Neuronal stem cell (in vitro differentiated cells): ENCODE measurements around the gene AFAP1.

Experiments used
- DNase-seq: peaks from one replicate; pipeline ENCODE4 v3.0.0-alpha.2; 2013; ENCODE audit warnings: low spot score
- H2AFZ ChIP-seq: one replicate; pipeline ENCODE4 v1.6.1; 2013; ENCODE audit warnings: mild to moderate bottlenecking, low read length, inconsistent platforms
- H2AK5ac ChIP-seq: 2 replicates; pipeline ENCODE4 v1.6.1; 2013; ENCODE audit warnings: low read depth, mild to moderate bottlenecking, inconsistent platforms, low read length, moderate library complexity, mixed read lengths
- H2BK120ac ChIP-seq: 2 replicates; pipeline ENCODE4 v1.6.1; 2013; ENCODE audit warnings: low read depth, mild to moderate bottlenecking, inconsistent platforms, low read length, moderate library complexity, mixed read lengths
- H2BK12ac ChIP-seq: one replicate; pipeline ENCODE4 v1.6.1; 2013; ENCODE audit warnings: low read length, inconsistent platforms
- H2BK15ac ChIP-seq: 2 replicates; pipeline ENCODE4 v1.6.1; 2013; ENCODE audit warnings: mild to moderate bottlenecking, low read length, inconsistent platforms, mixed read lengths
- H2BK5ac ChIP-seq: one replicate; pipeline ENCODE4 v1.6.1; 2013; ENCODE audit warnings: inconsistent platforms, mild to moderate bottlenecking, low read length, moderate library complexity
- H3K14ac ChIP-seq: one replicate; pipeline ENCODE4 v1.6.1; 2013; ENCODE audit warnings: low read length, inconsistent platforms
- H3K18ac ChIP-seq: 2 replicates; pipeline ENCODE4 v1.6.1; 2013; ENCODE audit warnings: low read length, inconsistent platforms
- H3K23ac ChIP-seq: 2 replicates; pipeline ENCODE4 v1.6.1; 2013; ENCODE audit warnings: low read depth, mild to moderate bottlenecking, mixed read lengths, low read length, inconsistent platforms; ENCODE audit not compliant: poor library complexity
- H3K27ac ChIP-seq: replicated peaks from 3 replicates; pipeline ENCODE4 v1.5.1; 2013; ENCODE audit warnings: low read length, inconsistent platforms
- H3K27me3 ChIP-seq, 3 experiments: 2 replicates each; pipeline ENCODE4 v1.6.1; 2013; ENCODE audit warnings: low read length in 3 of 3, mild to moderate bottlenecking in 2 of 3, inconsistent platforms in 1 of 3, low read depth in 1 of 3, mixed read lengths in 1 of 3, moderate library complexity in 1 of 3; ENCODE audit not compliant: control insufficient read depth in 3 of 3, insufficient read depth in 3 of 3
- H3K36me3 ChIP-seq, 2 donors: replicated peaks in 1 of 2; 2 replicates each; pipeline ENCODE4 v1.6.1; 2013; ENCODE audit warnings: low read length in 2 of 2; ENCODE audit not compliant: control insufficient read depth in 2 of 2, insufficient read depth in 2 of 2
- H3K4ac ChIP-seq: 2 replicates; pipeline ENCODE4 v1.6.1; 2013; ENCODE audit warnings: inconsistent platforms, mild to moderate bottlenecking, low read length, moderate library complexity
- H3K4me1 ChIP-seq, 2 donors: 1 replicate in 1 of 2; 2 replicates in 1 of 2; pipeline ENCODE4 v1.6.1; 2013; ENCODE audit warnings: low read length in 2 of 2, low read depth in 1 of 2; ENCODE audit not compliant: control insufficient read depth in 2 of 2, insufficient read depth in 1 of 2
- H3K4me2 ChIP-seq: one replicate; pipeline ENCODE4 v1.6.1; 2013; ENCODE audit warnings: mild to moderate bottlenecking, low read length, inconsistent platforms; ENCODE audit not compliant: insufficient read depth, poor library complexity, severe bottlenecking
- H3K4me3 ChIP-seq, 2 donors: 2 replicates each; pipeline ENCODE4 v1.5.1; 2013; ENCODE audit warnings: low read length in 2 of 2, mild to moderate bottlenecking in 2 of 2, inconsistent platforms in 1 of 2, moderate library complexity in 1 of 2
- H3K79me1 ChIP-seq: one replicate; pipeline ENCODE4 v1.6.1; 2013; ENCODE audit warnings: low read depth, mild to moderate bottlenecking, inconsistent platforms, low read length, moderate library complexity
- H3K9ac ChIP-seq: one replicate; pipeline ENCODE4 v1.6.1; 2013; ENCODE audit warnings: mild to moderate bottlenecking, low read depth, low read length, inconsistent platforms; ENCODE audit not compliant: poor library complexity
- H3K9me3 ChIP-seq, 2 donors: replicated peaks in 1 of 2; 2 replicates each; pipeline versions ENCODE3 to v1.6.1; 2013; ENCODE audit warnings: low read length in 2 of 2, mild to moderate bottlenecking in 2 of 2, inconsistent platforms in 1 of 2, low read depth in 1 of 2, mixed read lengths in 1 of 2, moderate library complexity in 1 of 2; ENCODE audit not compliant: control insufficient read depth in 2 of 2, insufficient read depth in 1 of 2
- H4K8ac ChIP-seq: one replicate; pipeline ENCODE4 v1.6.1; 2013; ENCODE audit warnings: low read depth, mild to moderate bottlenecking, inconsistent platforms, low read length, moderate library complexity
- H4K91ac ChIP-seq: one replicate; pipeline ENCODE4 v1.6.1; 2013; ENCODE audit warnings: low read length, low read depth, mild to moderate bottlenecking, inconsistent platforms; ENCODE audit not compliant: poor library complexity
- WGBS, 2 donors: extraction: QIAGEN DNeasy Blood & Tissue Kit; methylation state at CpG; one replicate each; pipeline ENCODE4 v1.1.7; 2013; ENCODE audit warnings: missing lambda C conversion rate in 2 of 2, mixed read lengths in 1 of 2; ENCODE audit not compliant: insufficient read length in 2 of 2, insufficient replicate concordance in 1 of 2; ENCODE audit errors: extremely low coverage in 2 of 2; 5-methylcytosine and 5-hydroxymethylcytosine counted together

AFAP1 gene

GRCh38 chr4:7859326-7859725 is 80.3 kb downstream of the AFAP1 start:
- DNase-seq = no peak
- H3K9me3 ChIP-seq = no peaks in the 10 kb centered on the region
- no peak overlapping the region for H3K18ac ChIP-seq
- no peak overlapping the region for H2BK120ac ChIP-seq
- H4K8ac ChIP-seq = no peak overlapping the region
- H3K79me1 ChIP-seq = no peaks in the 10 kb centered on the region
- no peak overlapping the region for H3K23ac ChIP-seq
- WGBS, 2 donors = no CpG with 5 or more reads among the region's 4 CpGs
- no peaks in the 10 kb centered on the region for H3K27me3 ChIP-seq
- H2BK5ac ChIP-seq = no peak overlapping the region
- no peak overlapping the region for H4K91ac ChIP-seq
- H2BK15ac ChIP-seq = no peak overlapping the region
- H3K4me3 ChIP-seq = no peak overlapping the region
- no peak overlapping the region for H3K9ac ChIP-seq
- H3K36me3 ChIP-seq = peaks cover 0 to 7% of the 10 kb centered on the region in 2 donors
- no peak overlapping the region for H3K27ac ChIP-seq
- no peak overlapping the region for H3K4ac ChIP-seq
- H2AK5ac ChIP-seq = no peak overlapping the region
- no peak overlapping the region for H2AFZ ChIP-seq
- H2BK12ac ChIP-seq = no peak overlapping the region
- H3K4me2 ChIP-seq = no peak overlapping the region
- H3K14ac ChIP-seq = no peak overlapping the region
- peaks cover 10 to 25% of the 10 kb centered on the region in 2 donors for H3K4me1 ChIP-seq

GRCh38 chr4:7858498-7858897 is 81.2 kb downstream of the AFAP1 start:
- H2AK5ac ChIP-seq = no peak overlapping the region

GRCh38 chr4:7857993-7858392 is 81.7 kb downstream of the AFAP1 start:
- Histone ChIP-seq H3K4ac (no peak overlapping the region), H3K27me3 (no peaks in the 10 kb centered on the region), H3K4me2 (no peak overlapping the region), H3K14ac (no peak overlapping the region), H3K23ac (no peak overlapping the region), H3K9me3 (no peaks in the 10 kb centered on the region), H3K36me3 (peaks cover 1 to 11% of the 10 kb centered on the region in 2 donors), H3K18ac (no peak overlapping the region), H2BK120ac (no peak overlapping the region), H2BK15ac (no peak overlapping the region), H4K8ac (no peak overlapping the region), H3K4me3 (no peak overlapping the region), H2AFZ (no peak overlapping the region), H3K27ac (no peak overlapping the region), H2BK12ac (no peak overlapping the region), H2BK5ac (no peak overlapping the region), H3K4me1 (peaks cover 10 to 21% of the 10 kb centered on the region in 2 donors), H3K9ac (no peak overlapping the region), H3K79me1 (no peaks in the 10 kb centered on the region), H2AK5ac (no peak overlapping the region), H4K91ac (no peak overlapping the region)
- DNase-seq = no peak
- no CpG with 5 or more reads among the region's 2 CpGs for WGBS, 2 donors

More at GRCh38 chr4:7858498-7858897, 81.2 kb downstream of the AFAP1 start:
- H2BK12ac ChIP-seq = no peak overlapping the region
- H2BK15ac ChIP-seq = no peak overlapping the region
- H3K14ac ChIP-seq = no peak overlapping the region
- H3K27me3 ChIP-seq = no peaks in the 10 kb centered on the region
- H3K4ac ChIP-seq = no peak overlapping the region
- H3K27ac ChIP-seq = no peak overlapping the region
- H2BK5ac ChIP-seq = no peak overlapping the region
- no peak overlapping the region for H3K9ac ChIP-seq
- H3K23ac ChIP-seq = no peak overlapping the region
- H3K4me3 ChIP-seq = no peak overlapping the region
- H3K36me3 ChIP-seq = peaks cover 1 to 8% of the 10 kb centered on the region in 2 donors
- H3K18ac ChIP-seq = no peak overlapping the region
- no peak overlapping the region for H3K4me2 ChIP-seq
- no peaks in the 10 kb centered on the region for H3K9me3 ChIP-seq
- H3K4me1 ChIP-seq = peaks cover 10 to 24% of the 10 kb centered on the region in 2 donors
- H2AFZ ChIP-seq = no peak overlapping the region
- no peak overlapping the region for H4K91ac ChIP-seq
- WGBS, 2 donors = no CpG with 5 or more reads among the region's 5 CpGs
- no peak for DNase-seq
- no peak overlapping the region for H4K8ac ChIP-seq
- no peaks in the 10 kb centered on the region for H3K79me1 ChIP-seq
- no peak overlapping the region for H2BK120ac ChIP-seq

GRCh38 chr4:7857238-7857701 is 82.4 kb downstream of the AFAP1 start:
- Histone ChIP-seq H2BK15ac (no peak overlapping the region), H3K9me3 (no peaks in the 10 kb centered on the region), H2BK5ac (no peak overlapping the region), H3K36me3 (peaks cover 1 to 11% of the 10 kb centered on the region in 2 donors), H3K27me3 (no peaks in the 10 kb centered on the region), H2AFZ (no peak overlapping the region), H3K4me3 (no peak overlapping the region), H3K4ac (no peak overlapping the region), H3K18ac (no peak overlapping the region), H2AK5ac (no peak overlapping the region), H2BK12ac (no peak overlapping the region), H3K79me1 (no peaks in the 10 kb centered on the region), H3K27ac (no peak overlapping the region), H3K23ac (no peak overlapping the region), H4K91ac (no peak overlapping the region), H3K14ac (no peak overlapping the region), H4K8ac (no peak overlapping the region), H3K4me2 (no peak overlapping the region), H3K9ac (no peak overlapping the region), H2BK120ac (no peak overlapping the region), H3K4me1 (peaks cover 7 to 16% of the 10 kb centered on the region in 2 donors)
- no CpG with 5 or more reads among the region's 8 CpGs for WGBS, 2 donors
- no peak for DNase-seq
